HG03135 (cell line): ENCODE measurements around the gene ROR2.

ENCODE experiments used
- ATAC-seq: cut with Tn5 transposase; IDR thresholded peaks from one replicate; pipeline ENCODE4 v1.9.1; 2021; ENCODE audit warnings: mild to moderate bottlenecking, moderate library complexity; ENCODE audit not compliant: unreplicated experiment

The ROR2 gene

GRCh38 chr9:91843623-91844148 is 106.3 kb downstream of the ROR2 start:
- no peak for ATAC-seq

- ATAC-seq, result no peak
Observed at GRCh38 chr9:91843093-91843492, 106.9 kb downstream of the ROR2 start.

GRCh38 chr9:91842358-91843049 is 107.5 kb downstream of the ROR2 start:
- ATAC-seq, result no peak

DNA sequence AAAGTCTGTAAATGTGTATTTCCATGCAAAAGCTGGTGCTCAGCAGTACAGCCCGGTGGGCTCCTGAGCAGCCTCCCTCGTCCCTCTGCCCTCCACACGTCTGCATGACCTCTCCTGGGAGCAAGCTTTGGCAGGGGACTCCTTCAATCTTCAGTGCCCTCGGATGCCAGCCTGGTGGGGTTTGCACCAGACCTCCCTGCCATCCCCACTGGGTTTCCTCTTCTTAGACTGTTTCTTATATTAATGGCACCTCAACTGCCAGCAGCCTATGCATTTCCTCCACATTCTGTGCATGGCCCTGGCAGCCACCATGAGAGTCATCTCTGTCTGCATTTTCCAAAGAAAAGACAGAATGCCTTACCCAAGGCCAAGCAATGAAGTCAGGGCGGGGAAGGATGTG is 108.4 kb downstream of the ROR2 start:
- ATAC-seq, result no peak

DNA sequence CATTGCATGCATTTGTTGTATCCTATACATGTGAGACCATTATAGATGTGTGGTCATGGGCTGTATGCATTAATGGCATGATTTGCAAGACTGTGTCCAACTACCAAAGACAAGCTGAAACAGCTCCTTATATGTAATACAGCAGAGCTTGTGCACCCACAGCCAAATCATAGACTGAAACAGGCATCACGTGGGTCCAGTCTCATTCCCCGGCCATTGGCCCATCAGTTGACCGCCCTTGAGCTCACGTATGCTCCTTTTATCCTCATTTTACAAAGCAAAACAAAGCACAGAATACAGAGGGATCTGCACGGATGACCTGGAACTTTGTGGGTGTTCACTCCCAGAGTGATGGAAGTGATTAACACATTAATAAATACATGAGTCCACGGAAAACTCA is 109.1 kb downstream of the ROR2 start:
- ATAC-seq, result no peak

GRCh38 chr9:91840469-91840868 is 109.6 kb downstream of the ROR2 start:
- ATAC-seq, result no peak

DNA sequence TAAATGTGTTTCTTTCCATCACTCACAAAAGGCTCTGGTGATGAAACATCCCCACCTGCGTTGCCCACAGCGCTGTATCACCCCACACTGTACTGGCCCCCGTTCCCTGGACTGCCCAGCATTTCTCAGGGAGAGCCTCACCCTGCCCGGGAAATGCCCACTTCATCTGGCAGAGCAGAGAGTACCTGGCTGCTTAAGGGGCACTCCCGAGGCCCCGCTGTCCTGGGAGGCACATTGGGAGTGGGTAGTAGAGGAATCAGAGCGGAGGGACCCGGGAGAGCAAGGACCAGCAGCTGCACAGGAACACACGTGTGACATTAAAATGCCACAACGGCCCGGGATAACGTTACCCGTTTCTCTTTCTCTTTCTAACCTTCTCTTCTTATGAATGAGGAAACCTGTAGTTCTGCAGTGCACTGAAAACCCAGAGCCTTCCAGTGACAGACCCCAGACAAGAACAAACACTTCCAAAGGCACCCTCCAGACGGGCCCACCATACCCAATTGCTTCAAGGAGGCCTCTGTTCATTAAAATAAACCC is 110.0 kb downstream of the ROR2 start:
- ATAC-seq, result no peak

GRCh38 chr9:91837981-91838731 is 111.9 kb downstream of the ROR2 start:
- no peak for ATAC-seq

- ATAC-seq, result no peak
Observed at GRCh38 chr9:91836515-91836914, 113.5 kb downstream of the ROR2 start.

- no peak for ATAC-seq
Observed at GRCh38 chr9:91835632-91836031, 114.4 kb downstream of the ROR2 start.

GRCh38 chr9:91835216-91835615 is 114.8 kb downstream of the ROR2 start:
- no peak for ATAC-seq

DNA sequence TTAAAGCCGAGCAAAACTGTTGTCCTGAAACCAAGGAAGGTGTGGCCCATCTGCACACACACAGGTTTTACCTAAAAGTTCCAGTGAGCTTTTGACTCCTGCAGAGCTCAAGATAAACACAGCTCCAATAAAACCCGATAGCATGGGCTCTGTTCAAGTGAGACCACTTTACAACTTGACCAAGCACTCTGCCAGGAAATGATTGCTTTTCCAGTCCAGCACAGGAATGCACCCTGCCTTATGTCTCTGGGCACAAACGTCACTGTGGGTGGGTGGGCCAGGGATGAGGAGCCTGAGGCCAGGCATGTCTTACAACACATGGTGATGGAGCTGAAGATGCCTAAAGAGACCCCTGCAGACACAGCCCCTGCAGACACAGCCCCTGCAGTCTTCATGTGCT is 115.3 kb downstream of the ROR2 start:
- ATAC-seq, result no peak

DNA sequence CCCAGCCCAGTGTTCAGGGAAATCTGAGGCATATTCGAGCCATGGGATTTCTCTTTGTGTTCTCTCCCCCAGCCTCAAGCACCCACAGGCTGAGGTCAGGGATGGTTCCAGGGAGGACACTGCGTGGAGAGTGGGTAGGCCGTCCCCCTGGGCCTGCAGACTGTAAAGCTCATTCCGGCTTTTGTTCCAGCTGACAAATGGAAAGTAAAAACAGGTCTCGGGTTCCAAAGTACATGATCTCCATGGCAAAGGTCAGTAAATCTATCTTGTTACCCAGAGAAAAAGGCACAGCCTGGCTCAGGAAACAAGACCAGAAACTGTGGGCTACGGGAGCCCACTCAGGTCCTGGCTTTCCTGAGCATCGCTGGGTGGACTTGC is 116.2 kb downstream of the ROR2 start:
- no peak for ATAC-seq

GRCh38 chr9:91833096-91833877 is 116.7 kb downstream of the ROR2 start:
- no peak for ATAC-seq

DNA sequence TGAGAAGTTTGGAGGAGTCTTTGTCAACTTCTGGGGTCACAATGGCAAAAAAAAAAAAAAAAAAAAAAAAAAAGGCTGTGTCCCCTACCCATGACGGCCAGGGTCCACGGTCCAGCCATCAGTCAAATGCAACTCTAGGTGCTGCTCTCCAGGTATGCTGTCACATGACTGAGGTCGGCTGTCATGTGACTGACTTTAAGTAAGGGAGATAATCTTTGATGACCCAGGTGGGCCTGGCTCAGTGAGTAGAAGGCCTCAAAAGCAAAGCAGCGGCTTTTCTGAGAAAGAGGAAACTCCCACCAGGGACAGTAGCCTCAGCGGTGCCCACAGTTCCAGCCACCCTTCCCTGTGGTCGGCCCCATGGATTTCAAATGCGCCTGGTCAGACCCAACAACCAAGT is 117.7 kb downstream of the ROR2 start:
- no peak for ATAC-seq

DNA sequence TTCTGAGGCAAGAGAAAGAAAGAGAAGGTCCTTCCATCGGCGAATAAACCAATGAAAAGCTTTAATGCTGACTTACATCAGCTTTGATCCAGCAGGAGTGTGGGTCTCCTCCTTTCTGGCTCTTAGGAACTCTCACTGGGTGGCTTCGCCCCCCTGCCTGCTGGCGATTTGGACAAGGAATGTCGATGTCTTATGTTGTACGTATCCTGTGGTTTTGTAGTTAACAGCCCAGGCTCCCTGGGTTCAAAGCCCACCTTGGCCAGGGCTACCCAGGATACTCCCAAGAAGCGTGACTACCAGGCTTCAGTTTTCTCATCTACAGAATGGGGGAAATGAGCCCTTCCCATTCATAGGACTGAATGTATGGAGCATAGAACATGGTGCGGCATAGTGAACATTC is 124.2 kb downstream of the ROR2 start:
- ATAC-seq, result no peak

- no peak for ATAC-seq
Observed at GRCh38 chr9:91825422-91825821, 124.6 kb downstream of the ROR2 start.

DNA sequence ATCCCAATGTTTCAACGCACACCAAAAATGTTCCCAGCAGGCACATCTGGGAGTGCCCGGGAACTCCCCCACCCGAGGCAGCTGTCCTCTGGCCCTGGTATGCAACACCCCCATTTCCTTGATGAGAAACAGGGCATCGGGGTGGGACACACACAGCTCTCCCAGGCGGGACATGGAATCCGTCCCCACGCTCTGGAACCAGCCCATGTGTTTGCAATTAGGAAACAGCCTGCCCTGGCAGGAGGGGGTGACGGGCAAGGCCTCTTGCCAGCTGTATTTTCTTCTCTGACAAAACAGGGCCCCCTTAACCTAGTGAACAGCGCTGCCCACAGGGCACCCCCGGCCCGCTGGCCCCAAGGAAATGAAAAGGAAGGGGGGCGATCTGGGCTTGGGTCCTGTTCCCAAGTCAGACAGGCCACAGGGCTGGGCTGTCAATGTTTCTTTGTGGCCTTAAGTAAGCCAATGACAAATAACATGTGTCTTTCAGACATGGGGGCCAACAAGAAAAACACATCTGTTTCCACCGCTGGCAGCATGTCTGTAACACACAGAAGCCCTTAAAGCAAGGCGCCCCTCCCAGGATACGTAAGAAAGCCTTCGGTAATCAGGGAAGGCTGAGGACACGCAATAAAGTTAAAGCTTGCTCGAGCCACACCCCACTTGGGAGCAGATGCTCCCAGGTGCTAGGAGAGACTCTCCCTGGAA is 125.3 kb downstream of the ROR2 start:
- no peak for ATAC-seq

DNA sequence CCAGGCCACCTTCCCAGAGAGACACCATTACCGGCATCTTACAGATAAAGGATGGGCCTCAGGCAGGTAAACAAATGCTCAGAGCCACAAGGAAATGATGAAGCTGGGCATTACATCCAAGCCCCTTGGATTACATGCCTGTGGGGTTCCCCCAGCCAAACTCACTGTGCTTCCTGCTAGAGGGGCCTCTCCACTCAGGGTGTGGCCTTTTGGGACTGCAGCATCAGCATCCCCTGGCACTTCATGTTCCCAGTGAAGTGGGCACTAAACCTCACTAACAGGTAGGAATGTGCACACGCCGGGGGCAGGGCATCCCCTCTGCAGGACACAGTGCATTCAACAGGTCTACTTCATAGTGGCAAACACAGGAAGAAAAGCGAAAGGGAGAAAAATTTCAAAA is 125.9 kb downstream of the ROR2 start:
- ATAC-seq, result no peak

DNA sequence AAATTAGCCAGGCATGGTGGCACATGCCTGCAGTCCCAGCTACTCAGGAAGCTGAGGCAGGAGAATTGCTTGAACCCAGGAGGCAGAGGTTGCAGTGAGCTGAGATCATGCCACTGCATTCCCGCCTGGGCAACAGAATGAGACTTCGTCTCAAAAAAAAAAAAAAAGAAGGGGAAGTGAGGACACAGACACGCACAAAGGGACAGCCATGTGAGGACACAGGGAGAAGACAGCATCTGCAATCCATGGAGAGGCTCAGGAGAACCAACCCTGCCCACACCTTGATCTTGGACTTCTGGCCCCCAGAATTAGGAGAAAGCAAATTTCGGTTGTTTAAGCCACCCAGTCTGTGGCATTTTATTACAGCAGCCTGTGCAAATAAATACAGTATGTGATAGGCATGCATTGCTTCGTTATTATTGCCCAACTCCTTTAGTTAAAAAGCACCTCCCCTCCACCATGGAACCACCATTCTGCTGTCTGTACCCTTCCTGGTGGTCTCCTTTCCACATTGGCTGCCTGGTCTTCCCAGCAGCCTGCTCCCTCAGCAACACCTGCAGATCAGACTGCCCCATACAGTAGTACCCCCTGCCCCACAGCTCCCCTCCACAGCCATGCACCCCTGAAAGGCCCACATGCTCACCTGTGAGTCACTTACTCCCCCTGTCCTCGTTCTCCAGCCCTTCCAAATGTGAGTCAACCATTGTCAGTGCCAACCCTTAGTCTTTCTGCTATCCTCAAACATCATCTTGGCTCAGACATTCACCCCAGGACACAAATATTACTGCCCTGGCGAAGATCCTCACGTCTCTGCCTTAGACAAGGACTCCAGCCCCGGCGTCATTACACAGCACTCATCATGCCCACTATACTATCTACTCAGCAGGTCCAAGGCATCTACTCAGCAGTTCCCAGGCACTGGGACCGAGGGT is 128.8 kb downstream of the ROR2 start:
- ATAC-seq, result no peak
